Dermis microvascular lymphatic vessel endothelial cell (primary cell): Measurements from ENCODE around the gene GTF3C1. TPM values are rescaled to one million over a fixed set of nuclear protein-coding genes. Genes with fewer than 3 reads are reported as not detected.
A peak's percentile ranks its signal among the peaks of the same experiment; 100 is the strongest.

Experiments used
- DNase-seq, 2 donors: peaks; one replicate each; pipeline versions ENCODE4 v3.0.0 to v3.0.0-alpha.2; 2010; ENCODE audit warnings: low read depth in 2 of 2
- total RNA-seq: library from RNA; depleted of rRNA; stranded (reverse); fragments of >200 nt; gene quantifications from 2 replicates; pipeline ENCODE4 v1.2.1, GENCODE V29; 2014

The GTF3C1 gene
- total RNA-seq, 1 donor from 2014 or later, result 51.9 TPM

GRCh38 chr16:27520982-27521673, 28.6 kb downstream of the GTF3C1 start:
- peak in 1 of 2 donors; percentile 76 for DNase-seq

- DNase-seq, result no peak
Observed at GRCh38 chr16:27518226-27518625, 31.5 kb downstream of the GTF3C1 start.

GRCh38 chr16:27517664-27518063, 32.0 kb downstream of the GTF3C1 start:
- DNase-seq, result no peak

- DNase-seq, result no peak
Observed at GRCh38 chr16:27516365-27516764, 33.3 kb downstream of the GTF3C1 start.

GRCh38 chr16:27515874-27516353, 33.8 kb downstream of the GTF3C1 start:
- DNase-seq, result peak in 1 of 2 donors; percentile 33

- DNase-seq, result no peak
Observed at GRCh38 chr16:27514806-27515205, 34.9 kb downstream of the GTF3C1 start.

- DNase-seq, result no peak
Observed at GRCh38 chr16:27511657-27512448, 37.9 kb downstream of the GTF3C1 start.

- DNase-seq, result no peak
Observed at GRCh38 chr16:27508476-27508875, 41.2 kb downstream of the GTF3C1 start.

GRCh38 chr16:27506771-27507170, 42.9 kb downstream of the GTF3C1 start:
- no peak for DNase-seq

GRCh38 chr16:27505297-27506236, 44.1 kb downstream of the GTF3C1 start:
- DNase-seq, result no peak

GRCh38 chr16:27503662-27504061, 46.1 kb downstream of the GTF3C1 start:
- no peak for DNase-seq

GRCh38 chr16:27500801-27501200, 48.9 kb downstream of the GTF3C1 start:
- no peak for DNase-seq

GRCh38 chr16:27499659-27500055, 50.1 kb downstream of the GTF3C1 start:
- no peak for DNase-seq

GRCh38 chr16:27498916-27499658, 50.6 kb downstream of the GTF3C1 start:
- no peak for DNase-seq

GRCh38 chr16:27498031-27498825, 51.5 kb downstream of the GTF3C1 start:
- no peak for DNase-seq

GRCh38 chr16:27495191-27495590, 54.5 kb downstream of the GTF3C1 start:
- no peak for DNase-seq

GRCh38 chr16:27492588-27492979, 57.1 kb downstream of the GTF3C1 start:
- DNase-seq, result no peak

- DNase-seq, result peak in 1 of 2 donors; percentile 67
Observed at GRCh38 chr16:27491894-27492587, 57.7 kb downstream of the GTF3C1 start.

GRCh38 chr16:27489906-27490305, 59.8 kb downstream of the GTF3C1 start:
- no peak for DNase-seq
